K562 (cell line): ENCODE measurements around the gene PPP1R15A. TPM values are rescaled to one million over a fixed set of nuclear protein-coding genes. Genes with fewer than 3 reads are reported as not detected.
A peak's percentile ranks its signal among the peaks of the same experiment; 100 is the strongest.

Experiments
- DIDO1 ChIP-seq: fragments of 450-650 bp; IDR thresholded peaks from 2 replicates; pipeline ENCODE4 v1.6.1; 2016; ENCODE audit warnings: low read depth, missing biosample characterization, missing genetic modification characterization
- ILK ChIP-seq: fragments of 450-650 bp; IDR thresholded peaks from 2 replicates; pipeline ENCODE4 v1.6.1; 2016; ENCODE audit warnings: missing genetic modification characterization, low read depth, mild to moderate bottlenecking, missing compliant biosample characterization, moderate library complexity, borderline replicate concordance
- NFYB ChIP-seq: IDR thresholded peaks from 2 replicates; pipeline ENCODE4 v1.6.1; 2011; ENCODE audit warnings: mild to moderate bottlenecking, moderate library complexity; ENCODE audit not compliant: insufficient read length; ENCODE audit errors: extremely low read depth
- POLR3G ChIP-seq: IDR thresholded peaks from 2 replicates; pipeline ENCODE4 v1.6.1; 2011; ENCODE audit not compliant: insufficient read length, insufficient replicate concordance; ENCODE audit errors: extremely low read depth
- PTRF ChIP-seq: fragments of 450-650 bp; IDR thresholded peaks from 2 replicates; pipeline ENCODE4 v1.6.1; 2016; ENCODE audit warnings: mild to moderate bottlenecking, missing genetic modification characterization, missing compliant biosample characterization
- SMC3 ChIP-seq: conservative IDR thresholded peaks from 2 replicates; pipeline ENCODE4 v1.6.1; 2011; ENCODE audit warnings: low read depth, low read length, improper control_type of control experiment; ENCODE audit not compliant: insufficient read depth
- TRIM24 ChIP-seq, 2 experiments: fragments of 450-650 bp; IDR thresholded peaks; 2 replicates each; pipeline ENCODE4 v1.6.1; 2016
- ZNF146 ChIP-seq: IDR thresholded peaks from one replicate; pipeline ENCODE4 v1.6.1; 2018; ENCODE audit warnings: missing compliant biosample characterization; ENCODE audit not compliant: unreplicated experiment
- polyA plus RNA-seq, 8 experiments: library from polyadenylated mRNA; depleted of rRNA in 4 of 8; stranded (reverse) in 5 of 8; unstranded in 3 of 8; fragments of >200 nt; fragmentation: Nextera tagmentation in 2 of 8; fragmentation: Illumina TruSeq in 1 of 8; extraction: Ambion mirVana in 2 of 8; extraction: Trizol in 1 of 8; gene quantifications; 2 replicates each; pipeline versions ENCODE4 v1.2.1 to v1.2.3, GENCODE V29; 2011 to 2014; ENCODE audit warnings: inconsistent platforms in 1 of 8, missing spikeins in 1 of 8
- total RNA-seq, 7 experiments: library from RNA; depleted of rRNA in 6 of 7; stranded (reverse); fragments of >200 nt in 6 of 7; fragmentation: Illumina TruSeq in 2 of 7; extraction: Trizol in 2 of 7; gene quantifications; 2 replicates each; pipeline versions ENCODE4 v1.2.1 to v1.2.3, GENCODE V29; 2011 to 2021; ENCODE audit warnings: low replicate concordance in 1 of 7
- TF ChIP-seq, protein P1 (sequence below): fragments of 250-450 bp; sonication (Bioruptor Pico); IDR thresholded peaks from 2 replicates; pipeline ENCODE4 v1.4.0; 2020; ENCODE audit warnings: borderline replicate concordance
- TF ChIP-seq, protein P2 (sequence below): fragments of 450-650 bp; IDR thresholded peaks from 2 replicates; pipeline ENCODE4 v1.6.1; 2018; ENCODE audit warnings: mild to moderate bottlenecking, low read depth; ENCODE audit not compliant: partially characterized antibody
- TF ChIP-seq, protein P3 (sequence below): fragments of 250-450 bp; sonication (Bioruptor Pico); IDR thresholded peaks from 2 replicates; pipeline ENCODE4 v1.8.0; 2021; ENCODE audit warnings: moderate library complexity, mild to moderate bottlenecking, inconsistent platforms
- TF ChIP-seq, protein P4 (sequence below): sonication (generic); formaldehyde crosslinking; IDR thresholded peaks from 2 replicates; pipeline ENCODE4 v1.8.1; 2023; ENCODE audit warnings: mild to moderate bottlenecking, missing genetic modification reagents
- TF ChIP-seq, protein P5 (sequence below): fragments of 250-450 bp; sonication (Bioruptor Pico); IDR thresholded peaks from 2 replicates; pipeline ENCODE4 v1.5.0; 2020; ENCODE audit warnings: mild to moderate bottlenecking, borderline replicate concordance
- TF ChIP-seq, protein P6 (sequence below): fragments of 250-450 bp; sonication (Bioruptor Pico); IDR thresholded peaks from 2 replicates; pipeline ENCODE4 v1.8.0; 2022; ENCODE audit warnings: inconsistent platforms

The PPP1R15A gene
- total and polyA plus RNA-seq, 9 of the 15 experiments (the other 6 are each of a cell fraction or from before 2014, with no cell fraction given), result 0.42 to 73.7 (median 44.0) TPM

DNA sequence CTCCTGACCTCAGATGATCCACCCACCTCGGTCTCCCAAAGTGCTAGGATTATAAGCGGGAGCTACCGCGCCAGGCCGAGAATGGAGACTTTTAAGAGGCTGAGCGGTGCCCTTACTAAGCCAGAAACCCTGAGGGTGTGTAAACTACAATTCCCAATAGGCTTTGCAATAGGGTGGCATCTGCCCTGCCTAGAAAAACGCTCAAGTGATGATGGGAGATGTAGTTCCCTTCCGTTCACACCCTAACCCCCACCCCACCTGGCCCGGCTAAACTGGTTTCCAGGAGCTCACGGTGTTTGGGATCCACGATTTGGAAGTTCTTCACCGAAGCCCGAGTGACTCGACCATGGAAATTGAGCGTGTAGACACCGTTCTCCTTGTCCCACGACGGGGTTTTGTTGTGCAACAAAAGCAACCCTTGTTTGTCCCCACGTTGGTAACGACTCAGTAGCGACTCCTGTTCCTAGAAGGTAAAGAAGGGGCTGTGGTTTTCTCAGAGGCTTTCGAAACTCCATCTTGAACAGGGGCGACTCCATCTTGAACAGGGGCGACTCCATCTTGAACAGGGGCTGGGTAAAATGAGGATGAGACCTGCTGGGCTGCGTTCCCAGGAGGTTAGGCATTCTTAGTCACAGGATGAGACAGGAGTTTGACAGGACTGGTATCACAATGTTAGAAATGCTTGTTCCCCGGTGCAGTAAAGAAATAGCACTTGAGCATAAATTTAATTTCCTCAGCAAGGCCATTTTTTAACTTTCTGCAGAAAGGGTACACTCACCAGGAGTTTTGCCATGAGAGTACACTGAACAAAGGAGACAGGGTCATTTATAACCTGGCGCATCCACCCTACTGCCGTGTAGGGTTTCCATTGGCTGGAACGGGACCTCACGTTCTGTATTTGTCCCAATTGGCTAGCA is 9.8 kb downstream of the PPP1R15A start (continued):
- TF ChIP-seq, protein P1, sequence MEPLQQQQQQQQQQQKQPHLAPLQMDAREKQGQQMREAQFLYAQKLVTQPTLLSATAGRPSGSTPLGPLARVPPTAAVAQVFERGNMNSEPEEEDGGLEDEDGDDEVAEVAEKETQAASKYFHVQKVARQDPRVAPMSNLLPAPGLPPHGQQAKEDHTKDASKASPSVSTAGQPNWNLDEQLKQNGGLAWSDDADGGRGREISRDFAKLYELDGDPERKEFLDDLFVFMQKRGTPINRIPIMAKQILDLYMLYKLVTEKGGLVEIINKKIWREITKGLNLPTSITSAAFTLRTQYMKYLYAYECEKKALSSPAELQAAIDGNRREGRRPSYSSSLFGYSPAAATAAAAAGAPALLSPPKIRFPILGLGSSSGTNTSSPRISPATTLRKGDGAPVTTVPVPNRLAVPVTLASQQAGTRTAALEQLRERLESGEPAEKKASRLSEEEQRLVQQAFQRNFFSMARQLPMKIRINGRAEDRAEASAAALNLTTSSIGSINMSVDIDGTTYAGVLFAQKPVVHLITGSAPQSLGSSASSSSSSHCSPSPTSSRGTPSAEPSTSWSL, result no peak
- TF ChIP-seq TRIM24 (IDR thresholded peaks at IDR 0.05) (0 out of 4 replicates have a peak, but pooled peaks have one; percentile 21 to 24), ILK (tag) (peak; percentile 88), NFYB (no peak), ZNF146 (no peak), DIDO1 (tag) (peak; percentile 80), SMC3 (no peak), POLR3G (no peak), PTRF (tag) (peak; percentile 95)
- TF ChIP-seq, protein P2, sequence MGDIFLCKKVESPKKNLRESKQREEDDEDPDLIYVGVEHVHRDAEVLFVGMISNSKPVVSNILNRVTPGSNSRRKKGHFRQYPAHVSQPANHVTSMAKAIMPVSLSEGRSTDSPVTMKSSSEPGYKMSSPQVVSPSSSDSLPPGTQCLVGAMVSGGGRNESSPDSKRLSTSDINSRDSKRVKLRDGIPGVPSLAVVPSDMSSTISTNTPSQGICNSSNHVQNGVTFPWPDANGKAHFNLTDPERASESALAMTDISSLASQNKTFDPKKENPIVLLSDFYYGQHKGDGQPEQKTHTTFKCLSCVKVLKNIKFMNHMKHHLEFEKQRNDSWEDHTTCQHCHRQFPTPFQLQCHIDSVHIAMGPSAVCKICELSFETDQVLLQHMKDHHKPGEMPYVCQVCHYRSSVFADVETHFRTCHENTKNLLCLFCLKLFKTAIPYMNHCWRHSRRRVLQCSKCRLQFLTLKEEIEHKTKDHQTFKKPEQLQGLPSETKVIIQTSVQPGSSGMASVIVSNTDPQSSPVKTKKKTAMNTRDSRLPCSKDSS, result peak; percentile 82
- TF ChIP-seq, protein P3, sequence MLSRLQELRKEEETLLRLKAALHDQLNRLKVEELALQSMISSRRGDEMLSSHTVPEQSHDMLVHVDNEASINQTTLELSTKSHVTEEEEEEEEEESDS (CRISPR knock-in tag), result peak; percentile 58; the same call in 1 of the 2 replicates
- TF ChIP-seq, protein P4, sequence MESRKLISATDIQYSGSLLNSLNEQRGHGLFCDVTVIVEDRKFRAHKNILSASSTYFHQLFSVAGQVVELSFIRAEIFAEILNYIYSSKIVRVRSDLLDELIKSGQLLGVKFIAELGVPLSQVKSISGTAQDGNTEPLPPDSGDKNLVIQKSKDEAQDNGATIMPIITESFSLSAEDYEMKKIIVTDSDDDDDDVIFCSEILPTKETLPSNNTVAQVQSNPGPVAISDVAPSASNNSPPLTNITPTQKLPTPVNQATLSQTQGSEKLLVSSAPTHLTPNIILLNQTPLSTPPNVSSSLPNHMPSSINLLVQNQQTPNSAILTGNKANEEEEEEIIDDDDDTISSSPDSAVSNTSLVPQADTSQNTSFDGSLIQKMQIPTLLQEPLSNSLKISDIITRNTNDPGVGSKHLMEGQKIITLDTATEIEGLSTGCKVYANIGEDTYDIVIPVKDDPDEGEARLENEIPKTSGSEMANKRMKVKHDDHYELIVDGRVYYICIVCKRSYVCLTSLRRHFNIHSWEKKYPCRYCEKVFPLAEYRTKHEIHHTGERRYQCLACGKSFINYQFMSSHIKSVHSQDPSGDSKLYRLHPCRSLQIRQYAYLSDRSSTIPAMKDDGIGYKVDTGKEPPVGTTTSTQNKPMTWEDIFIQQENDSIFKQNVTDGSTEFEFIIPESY (CRISPR knock-in tag), result peak; percentile 71; the same call in 1 of the 2 replicates
- TF ChIP-seq, protein P5, sequence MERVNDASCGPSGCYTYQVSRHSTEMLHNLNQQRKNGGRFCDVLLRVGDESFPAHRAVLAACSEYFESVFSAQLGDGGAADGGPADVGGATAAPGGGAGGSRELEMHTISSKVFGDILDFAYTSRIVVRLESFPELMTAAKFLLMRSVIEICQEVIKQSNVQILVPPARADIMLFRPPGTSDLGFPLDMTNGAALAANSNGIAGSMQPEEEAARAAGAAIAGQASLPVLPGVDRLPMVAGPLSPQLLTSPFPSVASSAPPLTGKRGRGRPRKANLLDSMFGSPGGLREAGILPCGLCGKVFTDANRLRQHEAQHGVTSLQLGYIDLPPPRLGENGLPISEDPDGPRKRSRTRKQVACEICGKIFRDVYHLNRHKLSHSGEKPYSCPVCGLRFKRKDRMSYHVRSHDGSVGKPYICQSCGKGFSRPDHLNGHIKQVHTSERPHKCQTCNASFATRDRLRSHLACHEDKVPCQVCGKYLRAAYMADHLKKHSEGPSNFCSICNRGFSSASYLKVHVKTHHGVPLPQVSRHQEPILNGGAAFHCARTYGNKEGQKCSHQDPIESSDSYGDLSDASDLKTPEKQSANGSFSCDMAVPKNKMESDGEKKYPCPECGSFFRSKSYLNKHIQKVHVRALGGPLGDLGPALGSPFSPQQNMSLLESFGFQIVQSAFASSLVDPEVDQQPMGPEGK (CRISPR knock-in tag), result peak; percentile 82; the same call in 1 of the 2 replicates
- TF ChIP-seq, protein P6, sequence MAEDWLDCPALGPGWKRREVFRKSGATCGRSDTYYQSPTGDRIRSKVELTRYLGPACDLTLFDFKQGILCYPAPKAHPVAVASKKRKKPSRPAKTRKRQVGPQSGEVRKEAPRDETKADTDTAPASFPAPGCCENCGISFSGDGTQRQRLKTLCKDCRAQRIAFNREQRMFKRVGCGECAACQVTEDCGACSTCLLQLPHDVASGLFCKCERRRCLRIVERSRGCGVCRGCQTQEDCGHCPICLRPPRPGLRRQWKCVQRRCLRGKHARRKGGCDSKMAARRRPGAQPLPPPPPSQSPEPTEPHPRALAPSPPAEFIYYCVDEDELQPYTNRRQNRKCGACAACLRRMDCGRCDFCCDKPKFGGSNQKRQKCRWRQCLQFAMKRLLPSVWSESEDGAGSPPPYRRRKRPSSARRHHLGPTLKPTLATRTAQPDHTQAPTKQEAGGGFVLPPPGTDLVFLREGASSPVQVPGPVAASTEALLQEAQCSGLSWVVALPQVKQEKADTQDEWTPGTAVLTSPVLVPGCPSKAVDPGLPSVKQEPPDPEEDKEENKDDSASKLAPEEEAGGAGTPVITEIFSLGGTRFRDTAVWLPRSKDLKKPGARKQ (CRISPR knock-in tag), result peak; percentile 71; the same call in 1 of the 2 replicates
